Measurements from ENCODE around the gene C19orf44. TPM values are rescaled to one million over a fixed set of nuclear protein-coding genes. Genes with fewer than 3 reads are reported as not detected.

C19orf44 gene
- total and polyA plus RNA-seq, 2 experiments from 2014 or later = 2.5 to 5.9 TPM

GRCh38 chr19:16514383-16515019 is 18.3 kb downstream of the C19orf44 start:
- H3K27ac ChIP-seq (ENCODE audit: low read depth) = 0 out of 2 replicates have a peak overlapping the region, but pooled peaks have one; percentile 66
- H3K36me3 ChIP-seq (ENCODE audit: insufficient read depth) = peaks cover 11% of the 10 kb centered on the region
- H3K9me3 Mint-ChIP-seq = no peaks in the 10 kb centered on the region; the same call in 2 of the 3 replicates
- TF ChIP-seq CTCF (conservative IDR thresholded peaks at IDR 0.05; ENCODE audit: low read depth in 2 of 2) (peak in 1 of 2 experiments; percentile 55; a peak in 3 of 4 replicates), ZNF331 (CRISPR knock-in tag; IDR thresholded peaks at IDR 0.05; ENCODE audit: low read depth) (no peak), EZH2phosphoT487 (IDR thresholded peaks at IDR 0.05; ENCODE audit: unreplicated experiment) (no peak), POLR2AphosphoS5 (IDR thresholded peaks at IDR 0.05; ENCODE audit: low read depth) (no peak), ETS1 (IDR thresholded peaks at IDR 0.05) (no peak), NANOG (IDR thresholded peaks at IDR 0.05; ENCODE audit: borderline replicate concordance) (no peak), ZNF114 (CRISPR knock-in tag; IDR thresholded peaks at IDR 0.05) (no peak), JUNB (IDR thresholded peaks at IDR 0.05; ENCODE audit: unreplicated experiment) (no peak)
- H3K27ac Mint-ChIP-seq = no peak overlapping the region
- H4K20me1 ChIP-seq (replicated peaks; ENCODE audit: insufficient read depth) = peaks cover under 1% of the 10 kb centered on the region; the same call in 1 of the 2 replicates
- peak; percentile 87 for ATAC-seq
- peaks cover 15% of the 10 kb centered on the region; the same call in 1 of the 2 replicates for H3F3A ChIP-seq (replicated peaks; ENCODE audit: low read depth)
- no peak overlapping the region for H3K4me3 Mint-ChIP-seq
- no peaks in the 10 kb centered on the region for H3K79me2 ChIP-seq (replicated peaks; ENCODE audit: insufficient read depth)
- H3K27me3 ChIP-seq (ENCODE audit: insufficient read depth) = no peaks in the 10 kb centered on the region
- H3K4me3 ChIP-seq = no peak overlapping the region
- no peaks in the 10 kb centered on the region for H3K9me2 ChIP-seq (ENCODE audit: insufficient read depth)
- no peaks in the 10 kb centered on the region for H3K4me1 ChIP-seq (ENCODE audit: insufficient read depth)
- DNase-seq (ENCODE audit: low spot score) = peak; percentile 68
- H3K36me3 Mint-ChIP-seq (ENCODE audit: low read depth) = peaks cover 32% of the 10 kb centered on the region
- peaks cover 5% of the 10 kb centered on the region for H3K27me3 Mint-ChIP-seq (ENCODE audit: insufficient read depth, low read depth, poor library complexity)
- H3K4me2 ChIP-seq = no peak overlapping the region
- H3K4me1 Mint-ChIP-seq = no peaks in the 10 kb centered on the region
- no peak overlapping the region for H2AFZ ChIP-seq

- Histone ChIP-seq H4K20me1 (replicated peaks; ENCODE audit: insufficient read depth) (peaks cover 12% of the 10 kb centered on the region), H3K9me2 (ENCODE audit: insufficient read depth) (no peaks in the 10 kb centered on the region), H3F3A (replicated peaks; ENCODE audit: low read depth) (peaks cover 20% of the 10 kb centered on the region), H3K4me3 (no peak overlapping the region), H3K79me2 (replicated peaks; ENCODE audit: insufficient read depth) (no peaks in the 10 kb centered on the region), H3K27ac (ENCODE audit: low read depth) (no peak overlapping the region), H3K4me2 (no peak overlapping the region), H3K4me1 (ENCODE audit: insufficient read depth) (no peaks in the 10 kb centered on the region), H3K36me3 (ENCODE audit: insufficient read depth) (peaks cover 16% of the 10 kb centered on the region), H2AFZ (no peak overlapping the region), H3K27me3 (ENCODE audit: insufficient read depth) (no peaks in the 10 kb centered on the region)
- DNase-seq (ENCODE audit: low spot score) (no peak), ATAC-seq (no peak)
- Mint-ChIP-seq H3K4me3 (no peak overlapping the region), H3K9me3 (no peaks in the 10 kb centered on the region; the same call in 2 of the 3 replicates), H3K27me3 (ENCODE audit: insufficient read depth, low read depth, poor library complexity) (peaks cover 14% of the 10 kb centered on the region), H3K27ac (no peak overlapping the region), H3K36me3 (ENCODE audit: low read depth) (peaks cover 50% of the 10 kb centered on the region), H3K4me1 (no peaks in the 10 kb centered on the region)
- TF ChIP-seq ZNF331 (CRISPR knock-in tag; IDR thresholded peaks at IDR 0.05; ENCODE audit: low read depth) (no peak), EZH2phosphoT487 (IDR thresholded peaks at IDR 0.05; ENCODE audit: unreplicated experiment) (no peak), EZH2 (IDR thresholded peaks at IDR 0.05; ENCODE audit: low read depth, unreplicated experiment) (no peak), REST (IDR thresholded peaks at IDR 0.05; ENCODE audit: unreplicated experiment) (no peak), NANOG (IDR thresholded peaks at IDR 0.05; ENCODE audit: borderline replicate concordance) (no peak), ETS1 (IDR thresholded peaks at IDR 0.05) (no peak), JUNB (IDR thresholded peaks at IDR 0.05; ENCODE audit: unreplicated experiment) (no peak), ZNF114 (CRISPR knock-in tag; IDR thresholded peaks at IDR 0.05) (no peak)
Measured at GRCh38 chr19:16516381-16516780, 20.2 kb downstream of the C19orf44 start.
